ENCODE data around the gene CACNA2D1.

Gene CACNA2D1

DNA sequence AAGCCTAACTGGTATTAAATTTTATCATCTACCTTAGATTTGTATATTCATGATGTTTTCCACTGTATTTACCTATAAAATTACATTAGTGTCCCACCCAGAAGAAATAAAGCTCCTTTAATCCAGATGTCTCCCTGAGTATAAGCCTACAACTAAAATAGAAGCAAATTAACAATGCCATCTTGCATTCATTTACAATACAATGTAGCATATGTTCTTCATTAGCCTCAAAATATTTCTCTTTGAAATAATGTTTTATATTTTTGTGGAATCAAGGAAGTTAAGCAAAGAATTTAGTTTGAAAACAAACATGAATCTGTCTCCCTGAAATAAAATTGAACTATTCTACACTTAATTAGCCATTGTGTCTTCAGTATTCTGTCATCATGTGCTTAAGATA is 112.3 kb downstream of the CACNA2D1 start:
- DNase-seq = no peak

DNA sequence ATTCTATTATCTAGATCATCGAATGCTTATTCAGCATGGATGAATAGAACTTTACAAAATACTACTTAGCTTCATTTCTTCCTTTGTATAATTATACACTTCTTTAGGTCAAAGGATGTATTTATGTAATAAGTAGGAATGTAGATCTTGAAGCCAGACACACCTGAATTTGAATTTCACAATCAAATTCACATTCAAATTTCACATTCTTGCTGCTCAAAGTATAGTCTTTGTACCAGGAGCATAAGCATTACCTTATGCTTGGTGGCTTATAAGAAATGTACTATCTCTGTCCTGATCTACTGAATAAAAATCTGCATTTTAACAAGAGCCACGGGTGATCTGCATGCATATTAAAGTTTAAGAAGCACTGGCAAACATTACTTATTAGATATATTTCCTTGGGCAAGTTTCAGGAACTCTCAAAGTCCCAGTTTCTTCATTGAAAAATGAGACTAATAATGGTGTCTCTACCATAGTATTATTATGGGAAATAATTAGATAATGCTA is 112.8 kb downstream of the CACNA2D1 start:
- DNase-seq = no peak

DNA sequence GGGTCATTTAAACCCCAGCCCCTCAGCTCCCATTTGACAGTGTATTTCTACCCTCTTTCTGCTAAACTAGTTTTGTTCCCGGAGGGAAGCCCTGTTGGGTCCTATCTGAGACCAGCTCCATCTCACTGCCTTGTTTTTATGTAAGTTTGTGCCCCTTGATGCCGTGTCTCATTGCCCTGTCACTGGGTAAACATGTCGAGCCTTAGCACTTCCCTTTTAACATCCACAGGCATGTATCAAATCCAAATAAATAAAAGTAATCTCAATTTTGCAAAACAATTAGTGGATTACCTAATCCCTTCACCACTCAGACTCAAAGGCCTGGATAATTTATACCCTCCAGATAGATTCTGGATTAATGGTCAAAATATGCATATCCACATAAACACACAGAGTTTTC is 115.7 kb downstream of the CACNA2D1 start:
- no peak for DNase-seq

DNA sequence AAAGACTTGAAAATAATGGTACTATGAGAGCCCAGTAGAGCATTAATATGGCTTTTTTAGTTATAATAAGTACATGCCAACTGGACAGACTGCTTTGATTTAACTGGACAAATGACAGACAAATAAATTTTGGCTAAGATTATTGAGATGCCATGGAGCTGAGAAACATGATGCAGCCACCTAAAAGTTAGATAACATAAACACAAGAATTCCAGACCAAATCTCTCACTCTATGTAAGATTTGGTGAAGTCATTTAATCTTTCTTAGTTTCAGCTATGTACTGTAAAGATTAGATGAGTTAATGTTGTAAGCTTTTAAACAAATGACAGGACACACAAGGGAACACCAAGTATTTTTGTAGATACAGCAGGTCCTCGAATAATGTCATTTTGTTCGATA is 118.2 kb downstream of the CACNA2D1 start:
- DNase-seq = no peak

DNA sequence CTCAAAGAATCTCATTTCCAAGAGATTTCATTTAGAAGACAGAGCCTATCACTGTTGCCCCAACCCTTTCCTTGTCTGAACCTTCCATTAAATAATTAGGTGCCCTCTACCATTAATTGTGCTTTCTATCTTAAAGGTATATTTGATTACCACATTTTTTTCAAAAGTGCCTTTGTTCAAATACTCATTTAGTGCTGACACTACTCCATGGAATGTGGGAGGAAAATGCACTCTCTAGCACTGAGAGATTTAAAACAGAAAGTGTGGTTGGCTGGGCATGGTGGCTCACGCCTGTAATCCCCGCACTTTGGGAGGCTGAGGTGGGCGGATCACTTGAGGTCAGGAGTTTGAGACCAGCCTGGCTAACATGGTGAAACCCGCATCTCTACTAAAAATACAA is 119.8 kb downstream of the CACNA2D1 start:
- DNase-seq = no peak

DNA sequence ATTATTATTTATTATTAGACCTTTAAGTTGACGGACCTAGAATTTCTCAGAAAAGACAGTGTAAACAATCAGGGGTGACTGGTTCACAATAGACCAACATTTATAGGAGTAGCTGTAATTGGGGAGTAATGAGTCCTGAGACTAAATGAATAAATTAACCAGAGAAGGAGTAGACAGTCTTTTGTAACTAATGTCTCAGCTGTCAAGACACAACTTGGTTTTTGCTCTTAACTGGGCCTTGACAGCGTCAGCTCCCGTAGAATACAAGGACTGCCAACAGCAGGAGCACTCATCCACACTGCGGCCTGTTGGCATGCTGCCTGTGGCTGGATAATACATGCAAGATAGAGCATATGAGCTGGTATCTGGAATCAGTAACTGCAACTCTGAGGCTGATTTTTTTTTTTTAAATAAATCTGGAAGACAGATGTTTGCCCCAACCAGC is 123.9 kb downstream of the CACNA2D1 start:
- no peak for DNase-seq

DNA sequence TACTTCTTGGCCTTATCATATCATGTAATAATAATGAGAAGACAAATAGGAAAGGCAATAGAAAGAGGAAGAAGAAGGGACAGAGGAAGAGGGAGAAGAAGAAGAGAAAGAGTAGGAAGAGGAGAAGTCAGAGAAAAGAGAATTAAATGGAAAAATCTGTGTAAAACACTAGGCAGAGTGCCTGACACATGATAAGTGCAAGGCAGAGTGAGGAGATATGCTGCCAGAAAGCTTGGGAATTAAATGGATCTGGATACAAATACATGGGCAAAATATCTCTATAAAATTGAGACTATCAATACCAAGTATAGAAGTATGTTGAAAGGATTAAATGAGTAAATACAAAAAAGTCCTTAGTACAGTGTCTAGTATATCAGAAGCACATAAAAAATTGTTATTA is 124.8 kb downstream of the CACNA2D1 start:
- no peak for DNase-seq

DNA sequence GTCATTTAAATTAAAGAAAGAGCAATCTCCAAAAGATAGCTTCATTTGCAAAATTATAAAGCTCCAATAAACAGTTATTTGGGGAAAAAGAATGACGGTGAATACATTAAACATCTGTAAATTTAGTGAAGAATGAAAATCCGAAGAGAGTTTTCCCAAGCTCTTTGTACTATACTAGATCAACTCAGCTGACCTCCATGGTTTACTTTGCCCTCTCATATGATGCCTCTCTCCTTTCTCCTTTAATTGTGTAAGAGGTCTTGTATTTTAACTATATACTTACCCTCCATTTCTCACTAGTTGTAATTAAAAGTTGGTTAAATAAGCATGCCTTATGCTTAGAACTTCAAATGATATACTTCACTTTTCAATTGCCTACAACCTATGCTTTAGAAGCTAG is 125.8 kb downstream of the CACNA2D1 start:
- DNase-seq = no peak

DNA sequence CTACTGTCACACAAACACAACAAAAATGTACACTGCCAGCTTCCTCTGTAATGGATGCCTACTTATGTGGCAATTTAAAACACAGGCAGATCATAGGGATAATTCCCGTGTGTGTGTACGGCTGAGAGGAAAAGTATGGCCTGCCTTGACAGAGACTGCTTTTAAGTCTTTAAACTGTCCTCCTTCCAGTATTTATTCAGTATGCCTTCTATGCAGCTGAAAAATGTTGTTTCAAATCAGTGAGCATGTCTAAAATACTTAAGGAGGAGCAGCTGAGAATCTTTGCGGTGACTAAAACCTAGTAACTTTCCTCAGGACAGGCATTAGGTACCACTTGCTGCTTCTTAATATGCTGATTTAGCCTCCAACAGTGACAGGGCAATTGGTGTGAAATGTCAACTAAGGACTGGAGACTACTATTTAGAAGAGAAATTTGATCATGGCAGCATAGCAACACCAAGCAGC is 126.3 kb downstream of the CACNA2D1 start:
- DNase-seq = no peak

DNA sequence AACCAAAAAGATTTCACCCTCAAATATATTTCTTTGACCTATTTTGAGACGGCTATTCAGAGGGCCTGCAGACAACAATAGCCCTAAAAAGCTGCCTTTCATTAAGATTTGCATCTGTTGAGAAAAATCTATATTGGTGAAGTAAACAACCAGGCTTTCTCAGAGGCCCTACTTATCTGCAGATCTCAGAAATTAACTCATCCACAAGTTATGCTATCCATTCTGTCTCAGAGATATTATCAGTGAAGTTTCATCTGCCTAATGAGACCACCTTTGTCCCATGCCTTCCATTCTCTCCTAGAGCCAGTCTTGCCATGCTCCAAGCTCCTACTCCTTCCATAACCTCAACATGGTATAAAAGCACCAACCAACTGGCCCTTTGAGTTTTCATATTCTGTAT is 130.3 kb downstream of the CACNA2D1 start:
- no peak for DNase-seq

DNA sequence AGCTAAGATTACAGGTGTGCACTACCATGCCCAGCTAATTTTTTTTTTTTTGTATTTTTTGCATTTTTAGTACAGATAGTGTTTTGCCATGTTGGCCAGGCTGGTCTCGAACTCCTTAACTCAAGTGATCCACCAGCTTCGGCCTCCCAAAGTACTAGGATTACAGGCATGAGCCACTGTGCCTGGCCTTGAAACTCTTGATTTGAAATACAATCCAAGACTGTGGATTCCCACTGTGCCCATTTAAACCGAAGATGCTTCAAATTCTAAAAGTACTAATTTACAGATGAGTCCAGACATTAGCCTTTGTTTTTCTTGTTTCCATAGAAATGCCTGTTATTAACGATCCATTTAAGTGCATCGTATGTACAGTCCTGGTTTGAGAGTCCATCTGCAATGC is 130.9 kb downstream of the CACNA2D1 start:
- DNase-seq = no peak

DNA sequence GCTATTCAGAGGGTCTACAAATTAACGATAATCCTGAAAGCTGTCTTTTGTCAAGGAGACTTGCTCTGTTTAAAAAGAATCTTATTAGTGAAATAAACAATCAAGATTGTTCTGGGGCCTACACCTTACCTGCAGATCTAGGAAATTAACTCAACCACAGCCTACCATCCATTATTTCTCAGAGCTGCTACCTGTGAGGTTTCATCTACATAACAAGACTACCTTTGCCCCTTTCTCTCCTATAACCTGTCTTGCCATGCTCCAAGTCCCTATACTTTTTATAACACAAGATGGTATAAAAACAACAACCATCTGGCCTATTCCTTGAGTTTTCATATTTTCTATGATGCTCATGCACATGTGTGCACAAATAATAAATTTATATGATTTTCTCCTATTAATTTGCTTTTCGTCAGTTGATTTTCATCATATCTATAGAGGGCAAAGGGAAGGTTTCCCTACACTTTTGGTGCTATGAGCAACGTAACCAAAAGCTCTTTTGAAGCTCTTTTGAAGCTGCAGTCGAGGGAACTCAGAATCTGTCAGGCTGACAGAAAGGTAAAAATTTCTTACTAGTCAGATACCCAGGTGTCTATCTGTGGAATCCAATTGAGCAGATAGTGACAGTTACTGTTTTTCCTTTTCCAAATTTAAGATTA is 138.1 kb downstream of the CACNA2D1 start:
- DNase-seq = no peak

DNA sequence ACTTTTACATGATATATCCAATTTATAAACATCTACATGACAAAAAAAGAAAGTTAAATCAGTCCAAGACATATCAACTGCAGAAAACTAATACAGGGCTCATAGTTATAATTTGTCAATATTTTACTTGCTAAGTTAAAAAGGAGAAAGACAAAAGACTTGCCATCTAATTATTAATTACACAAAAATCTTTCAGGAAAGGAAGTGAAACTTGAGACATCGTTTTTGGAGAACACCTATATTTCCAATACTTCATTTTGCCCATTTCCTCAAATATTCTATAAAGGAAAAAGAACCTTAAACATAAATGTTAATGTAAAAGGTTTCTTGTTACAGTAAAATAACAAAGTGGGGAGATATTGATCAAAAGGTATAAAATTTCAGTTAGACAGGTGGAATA is 148.7 kb downstream of the CACNA2D1 start:
- no peak for DNase-seq

DNA sequence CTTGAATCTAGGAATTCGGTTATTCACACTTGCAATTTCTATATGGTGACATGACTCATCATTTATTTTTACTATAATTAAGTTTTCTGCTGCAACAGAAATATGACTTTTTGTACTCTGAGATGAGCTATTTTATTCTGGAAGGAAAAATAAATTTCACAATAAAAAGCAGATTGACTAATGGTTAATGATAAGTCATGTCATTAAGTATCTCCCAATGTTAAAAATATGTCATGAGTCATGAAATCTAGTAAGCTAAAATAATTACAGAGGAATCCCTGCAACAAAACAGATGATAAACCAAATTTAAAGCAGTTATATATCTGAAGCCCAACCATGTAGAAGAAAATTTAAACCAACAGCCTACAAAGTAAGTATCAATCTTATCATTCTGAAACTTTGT is 149.2 kb downstream of the CACNA2D1 start:
- no peak for DNase-seq

DNA sequence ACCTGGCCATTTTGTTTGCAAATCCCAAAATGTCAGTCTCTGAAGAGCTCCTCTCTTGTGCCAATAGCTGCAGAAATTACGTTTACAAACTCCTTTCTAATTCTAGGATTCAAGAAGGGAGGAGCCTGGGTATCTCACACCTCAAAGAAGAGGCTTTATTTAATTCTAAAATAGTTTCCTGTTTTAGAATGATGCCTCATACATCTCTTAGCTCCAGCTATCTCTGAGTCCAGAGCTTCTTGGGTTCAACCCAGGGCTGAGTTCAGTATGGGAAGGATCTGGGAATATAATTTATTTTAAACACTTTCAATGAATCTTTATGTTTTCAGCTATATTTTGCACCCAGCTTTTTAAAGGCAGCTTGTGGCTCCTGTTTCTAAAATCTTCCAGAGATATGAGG is 150.1 kb downstream of the CACNA2D1 start:
- no peak for DNase-seq

DNA sequence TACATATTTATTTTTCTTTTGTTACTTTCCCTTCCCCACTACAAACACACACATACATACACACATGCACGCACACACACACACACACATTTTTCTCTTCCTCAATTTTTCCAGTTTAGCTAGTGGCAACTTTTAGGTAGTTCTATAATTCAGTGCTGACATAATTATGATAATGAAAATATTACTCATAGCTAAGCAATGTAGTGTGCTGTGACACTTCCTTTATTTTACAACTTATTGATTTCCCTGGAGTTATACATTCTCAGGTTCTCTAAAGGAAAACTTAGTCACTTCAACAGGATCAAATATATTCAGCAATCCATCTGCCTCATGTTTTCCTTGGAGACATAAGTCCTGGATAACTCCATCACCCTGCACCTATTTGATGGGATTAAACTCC is 151.6 kb downstream of the CACNA2D1 start:
- DNase-seq = no peak

DNA sequence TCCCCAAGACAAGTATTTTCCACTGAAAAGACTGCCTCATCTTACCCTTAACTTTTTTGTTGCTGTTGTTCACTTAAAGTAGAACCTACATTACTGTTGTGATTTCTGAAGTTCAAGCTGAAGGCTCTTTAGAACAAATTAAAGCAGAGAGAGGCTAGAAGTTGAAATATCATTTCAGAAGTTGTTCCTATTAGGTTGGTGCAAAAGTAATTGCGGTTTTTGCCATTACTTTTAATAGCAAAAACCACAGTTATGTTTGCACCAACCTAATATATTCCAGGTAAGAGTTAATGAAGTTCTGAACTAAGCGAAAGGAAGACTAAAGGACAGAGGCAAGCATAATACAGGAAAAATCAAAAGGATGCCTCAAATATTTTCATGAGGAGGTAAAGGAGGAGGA is 153.7 kb downstream of the CACNA2D1 start:
- no peak for DNase-seq

DNA sequence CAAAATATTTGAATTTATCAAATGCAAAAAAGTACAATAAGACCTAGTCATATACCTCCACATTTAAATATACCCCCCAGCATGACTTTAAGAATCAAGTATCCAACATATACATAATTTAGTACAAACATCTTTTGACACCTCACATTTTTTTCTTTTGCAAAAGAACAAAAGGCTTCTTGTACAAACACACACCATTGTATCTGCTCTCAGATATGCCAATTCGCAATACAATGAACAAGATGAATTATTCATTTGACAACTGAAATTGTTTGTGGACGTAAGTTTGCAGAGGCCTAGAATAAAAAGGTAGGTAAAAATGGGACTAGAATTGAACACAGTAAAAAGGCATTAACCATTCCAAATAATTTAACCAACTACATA is 154.4 kb downstream of the CACNA2D1 start:
- DNase-seq = no peak

DNA sequence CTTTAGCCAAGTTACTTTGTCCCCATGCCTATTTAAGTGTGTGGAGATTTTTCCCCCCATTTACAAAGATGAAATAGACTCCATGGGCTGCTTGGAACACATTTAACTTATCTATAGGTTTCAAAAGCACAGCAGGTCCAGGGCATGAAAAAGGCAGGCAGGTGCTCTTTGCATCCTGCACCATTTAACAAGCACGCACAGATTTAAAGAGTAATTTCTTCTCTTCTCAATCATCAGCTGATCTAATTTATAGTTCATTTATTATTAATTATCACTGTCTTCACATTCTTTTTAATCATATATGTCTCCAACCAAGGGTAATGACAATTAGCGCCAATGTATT is 156.8 kb downstream of the CACNA2D1 start:
- DNase-seq = no peak

DNA sequence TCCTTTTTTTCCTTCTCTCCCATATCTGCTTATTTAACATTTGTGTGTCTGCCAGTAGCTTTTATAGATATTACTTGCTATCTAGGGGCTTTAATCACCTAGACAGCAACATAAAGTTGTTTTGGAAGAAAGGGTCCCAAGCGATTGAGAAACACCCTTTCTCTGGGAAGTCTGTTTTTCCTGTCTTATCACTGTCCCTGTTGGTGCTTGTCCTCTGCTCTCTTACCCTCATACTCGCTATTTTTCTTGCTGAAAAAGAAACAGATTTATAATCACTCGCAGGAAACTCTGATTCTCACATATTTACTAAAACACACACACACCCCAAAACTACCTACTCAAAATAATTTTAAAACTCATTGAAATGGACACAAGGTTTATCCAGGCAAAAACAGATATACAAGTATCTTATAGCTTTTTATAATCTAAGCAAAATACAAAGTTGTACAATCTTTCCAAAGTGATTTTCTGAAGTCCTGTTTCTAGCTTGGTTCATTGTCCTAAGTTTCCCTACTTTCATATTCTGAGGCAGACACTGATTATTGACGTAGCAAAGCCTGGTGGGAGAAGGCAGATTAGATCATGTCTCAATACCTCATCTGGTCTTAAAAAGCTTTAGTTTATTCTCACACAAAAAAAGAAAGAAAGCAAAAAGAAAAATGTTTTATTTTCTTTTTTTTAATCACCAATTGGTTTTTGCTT is 157.3 kb downstream of the CACNA2D1 start:
- DNase-seq = no peak

DNA sequence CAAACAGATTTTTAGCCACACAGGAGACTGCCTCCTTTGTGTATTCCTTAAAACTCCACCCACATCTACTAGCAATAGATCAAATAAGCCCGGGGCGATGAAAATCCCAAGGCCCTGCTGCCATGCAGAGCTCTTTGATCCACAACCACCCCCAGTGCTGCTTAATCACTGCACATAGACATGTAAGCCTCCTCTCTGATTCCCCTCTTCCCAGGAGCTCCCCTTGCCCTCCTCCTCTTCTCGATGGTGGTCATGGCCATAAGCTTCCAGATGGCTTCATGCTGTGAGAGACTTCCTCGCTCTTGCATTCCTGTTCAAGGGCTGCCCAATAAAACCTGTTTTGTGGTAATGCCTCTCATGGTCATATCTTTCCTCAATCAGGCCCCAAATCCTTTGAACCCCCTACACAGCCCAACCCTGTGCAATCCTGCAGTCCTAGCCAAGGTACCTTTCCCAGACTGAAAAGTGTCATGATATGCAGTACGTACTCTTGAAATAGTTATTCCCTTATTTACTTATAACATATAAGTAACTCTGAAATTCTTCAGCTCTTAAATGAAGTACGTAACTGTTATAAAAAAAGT is 158.5 kb downstream of the CACNA2D1 start:
- no peak for DNase-seq

DNA sequence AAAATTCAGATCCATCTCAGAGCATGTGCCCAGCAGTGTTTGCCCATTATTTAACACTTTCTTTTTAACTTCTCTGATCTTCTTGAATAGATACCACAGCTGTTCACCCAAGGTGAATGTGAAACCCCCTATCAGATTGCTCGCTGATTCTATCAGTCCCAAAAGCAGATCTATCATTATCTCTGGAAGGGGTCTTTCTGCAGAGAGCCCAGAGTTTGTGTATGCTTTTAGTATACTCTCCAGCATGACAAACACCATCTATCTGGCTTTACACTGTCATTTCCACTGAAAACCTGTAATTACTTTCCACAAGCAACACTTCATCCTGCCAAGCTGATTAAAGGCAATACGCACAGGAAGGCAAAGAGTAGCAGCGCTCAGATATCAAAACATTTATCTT is 168.2 kb downstream of the CACNA2D1 start:
- no peak for DNase-seq

DNA sequence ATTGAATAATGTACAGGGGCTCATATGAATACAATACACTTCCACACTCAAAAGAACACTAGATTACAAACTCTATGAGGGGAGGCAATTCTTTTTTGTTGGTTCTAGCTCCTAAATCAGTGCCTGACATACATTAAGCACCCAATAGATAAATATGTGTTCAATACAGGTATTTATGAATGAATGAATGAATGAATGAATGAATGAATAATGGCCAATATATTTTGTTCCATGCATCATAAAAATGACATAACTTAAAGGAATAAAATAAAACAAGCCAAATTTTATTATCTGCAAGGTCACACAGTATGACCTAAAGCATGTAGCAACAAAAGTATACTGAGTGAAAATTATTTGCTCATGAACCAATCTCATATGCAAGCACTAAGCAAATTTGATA is 168.9 kb downstream of the CACNA2D1 start:
- DNase-seq = no peak

DNA sequence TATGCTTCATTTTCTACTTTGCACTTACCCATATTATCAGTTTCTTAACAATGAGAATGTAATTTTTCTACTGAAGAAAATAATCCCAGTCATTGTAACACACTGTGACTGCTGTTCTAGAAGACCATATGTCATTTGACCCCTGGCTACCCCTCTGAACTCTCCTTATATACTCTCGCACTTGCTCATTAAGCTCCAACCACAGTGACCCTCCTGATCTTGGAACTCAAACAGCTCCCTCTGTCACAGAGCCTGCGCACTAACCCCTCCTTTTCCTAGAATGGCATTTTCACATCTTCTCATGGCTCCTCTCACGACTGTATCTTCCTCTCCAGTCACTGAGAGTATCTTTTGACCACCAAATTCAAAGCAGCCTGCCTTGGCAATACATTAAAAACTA is 169.7 kb downstream of the CACNA2D1 start:
- DNase-seq = no peak
